ENCODE results near the gene HNRNPH2.

GRCh38 chrX:101390664-101391525, 17.1 kb upstream of the HNRNPH2 start, which contains the start of gene RPL36A:
- TF ChIP-seq CTCF (conservative IDR thresholded peaks at IDR 0.05; ENCODE audit: low read depth in 2 of 2) (peak; percentile 51 to 67), EZH2 (IDR thresholded peaks at IDR 0.05; ENCODE audit: low read depth, unreplicated experiment) (no peak), STAT1 (IDR thresholded peaks at IDR 0.05; ENCODE audit: unreplicated experiment) (no peak), POLR2AphosphoS5 (IDR thresholded peaks at IDR 0.05; ENCODE audit: low read depth) (peak; percentile 67), ZNF114 (CRISPR knock-in tag; IDR thresholded peaks at IDR 0.05) (no peak), REST (IDR thresholded peaks at IDR 0.05; ENCODE audit: unreplicated experiment) (no peak)
